DOHH2 (cell line): ENCODE measurements around the gene MCAT.

Experiments used
- H3F3A ChIP-seq: fragments of 200-600 bp; sonication (generic), shearing (Covaris generic); 2 replicates; pipeline ENCODE4 v1.6.0; 2016; ENCODE audit warnings: antibody characterized with exemption, mild to moderate bottlenecking; ENCODE audit not compliant: control insufficient read depth, insufficient read depth
- H3K27ac ChIP-seq: fragments of 200-600 bp; sonication (generic); 2 replicates; pipeline ENCODE4 v1.5.1; 2014; ENCODE audit warnings: low read depth, mild to moderate bottlenecking, low read length, moderate library complexity
- H3K27me3 ChIP-seq: fragments of 200-600 bp; sonication (generic); 2 replicates; pipeline ENCODE4 v1.6.1; 2014; ENCODE audit warnings: mild to moderate bottlenecking, low read length, mixed read lengths; ENCODE audit not compliant: control insufficient read depth
- H3K36me3 ChIP-seq: fragments of 200-600 bp; sonication (generic); 2 replicates; pipeline ENCODE4 v1.6.1; 2014; ENCODE audit warnings: mild to moderate bottlenecking, low read length, moderate library complexity, mixed read lengths; ENCODE audit not compliant: control insufficient read depth
- H3K4me1 ChIP-seq: fragments of 200-600 bp; sonication (generic); 2 replicates; pipeline ENCODE4 v1.6.1; 2014; ENCODE audit warnings: mild to moderate bottlenecking, low read length, mixed read lengths; ENCODE audit not compliant: control insufficient read depth
- H3K4me2 ChIP-seq: fragments of 200-600 bp; sonication (generic); 2 replicates; pipeline ENCODE4 v1.6.0; 2014; ENCODE audit warnings: mild to moderate bottlenecking, low read length, moderate library complexity
- H3K4me3 ChIP-seq: fragments of 200-600 bp; sonication (generic); 2 replicates; pipeline ENCODE4 v1.5.1; 2014; ENCODE audit warnings: mild to moderate bottlenecking, low read length, mixed read lengths
- H3K79me2 ChIP-seq: fragments of 200-600 bp; sonication (generic); 2 replicates; pipeline ENCODE4 v1.6.1; 2014; ENCODE audit warnings: mild to moderate bottlenecking, low read length, mixed read lengths; ENCODE audit not compliant: control insufficient read depth
- H3K9me2 ChIP-seq: fragments of 200-600 bp; sonication (generic); replicated peaks from 2 replicates; pipeline ENCODE4 v1.6.1; 2014; ENCODE audit warnings: mild to moderate bottlenecking, low read length, mixed read lengths; ENCODE audit not compliant: control insufficient read depth
- H3K9me3 ChIP-seq: fragments of 200-600 bp; sonication (generic); 2 replicates; pipeline ENCODE4 v1.6.1; 2014; ENCODE audit warnings: antibody characterized with exemption, low read length, mixed read lengths; ENCODE audit not compliant: control insufficient read depth, insufficient read depth
- H4K20me1 ChIP-seq: fragments of 200-600 bp; sonication (generic); 2 replicates; pipeline ENCODE4 v1.6.0; 2014; ENCODE audit warnings: low read depth, mild to moderate bottlenecking, antibody characterized with exemption, low read length, moderate library complexity; ENCODE audit not compliant: control insufficient read depth, insufficient read depth
- CTCF ChIP-seq: fragments of 200-600 bp; sonication (generic); IDR thresholded peaks from one replicate; pipeline ENCODE4 v1.5.1; 2014; ENCODE audit warnings: antibody characterized with exemption, mild to moderate bottlenecking, low read depth, low read length; ENCODE audit not compliant: poor library complexity, severe bottlenecking
- EZH2phosphoT487 ChIP-seq: fragments of 200-600 bp; sonication (generic); IDR thresholded peaks from 2 replicates; pipeline ENCODE4 v1.6.1; 2017; ENCODE audit warnings: borderline replicate concordance, mild to moderate bottlenecking, antibody characterized with exemption, low read length, moderate library complexity, mixed read lengths

MCAT gene

DNA sequence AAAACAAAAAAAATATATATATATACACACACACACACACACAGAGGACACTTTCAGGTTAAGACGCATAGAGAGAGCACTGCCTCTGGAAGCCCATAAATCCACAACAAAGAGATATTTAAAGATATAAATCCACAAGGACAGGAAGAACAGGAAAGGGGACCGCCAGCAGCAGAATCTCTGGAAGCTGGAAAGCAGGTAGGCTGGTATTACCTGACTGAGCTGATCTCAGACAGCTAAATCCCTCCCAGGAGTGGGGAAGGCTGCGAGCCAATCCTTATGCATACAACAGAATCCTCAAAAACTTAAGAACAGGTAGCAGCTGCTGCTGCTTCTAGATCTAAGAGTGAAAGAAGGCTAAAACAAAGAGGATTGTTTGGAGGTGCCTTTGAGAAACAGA lies 1.8 kb upstream of the MCAT start:
- Histone ChIP-seq H3K36me3 (peaks cover 19% of the 10 kb centered on the region), H3K9me2 (no peaks in the 10 kb centered on the region), H3K27me3 (no peaks in the 10 kb centered on the region), H3F3A (peaks cover 9% of the 10 kb centered on the region), H4K20me1 (peaks cover 6% of the 10 kb centered on the region; the same call in 1 of the 2 replicates), H3K27ac (no peak overlapping the region), H3K79me2 (peaks cover 32% of the 10 kb centered on the region), H3K4me2 (no peak overlapping the region), H3K9me3 (no peaks in the 10 kb centered on the region), H3K4me1 (peaks cover 43% of the 10 kb centered on the region), H3K4me3 (no peak overlapping the region)
- no peak for TF ChIP-seq EZH2phosphoT487
- TF ChIP-seq CTCF: no peak

DNA sequence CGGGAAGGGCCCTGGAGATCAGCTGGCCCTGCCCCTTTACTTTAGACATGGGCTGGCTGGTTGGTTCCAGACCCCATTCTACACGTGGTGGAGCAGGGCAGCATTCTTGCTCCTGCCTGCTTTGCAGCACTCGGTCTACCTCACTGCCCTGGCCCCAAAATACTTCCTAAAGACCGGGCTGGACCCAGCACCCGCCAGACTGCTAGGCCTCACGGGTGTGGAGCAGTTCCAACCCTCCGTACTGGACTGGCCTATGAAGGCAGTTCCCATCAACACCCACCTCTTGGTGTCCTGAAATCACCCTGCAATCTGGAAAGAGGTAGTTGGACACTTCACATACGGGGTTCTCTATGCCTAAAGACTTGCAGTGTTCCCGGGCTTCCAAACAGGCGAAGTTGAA lies 6.4 kb downstream of the MCAT start:
- TF ChIP-seq EZH2phosphoT487 (no peak), CTCF (no peak)
- H3K27me3 ChIP-seq: no peaks in the 10 kb centered on the region
- no peaks in the 10 kb centered on the region for H3K9me2 ChIP-seq
- peaks cover 9% of the 10 kb centered on the region for H3K4me1 ChIP-seq
- peaks cover 19% of the 10 kb centered on the region for H3K79me2 ChIP-seq
- peaks cover 84% of the 10 kb centered on the region for H3K36me3 ChIP-seq
- H3K27ac ChIP-seq: no peak overlapping the region
- H3K9me3 ChIP-seq: no peaks in the 10 kb centered on the region
- no peaks in the 10 kb centered on the region for H3F3A ChIP-seq
- no peak overlapping the region for H3K4me3 ChIP-seq
- H4K20me1 ChIP-seq: peaks cover 3% of the 10 kb centered on the region; the same call in 1 of the 2 replicates
- H3K4me2 ChIP-seq: no peak overlapping the region

- Histone ChIP-seq H3K27me3 (no peaks in the 10 kb centered on the region), H3K27ac (no peak overlapping the region), H3K4me1 (peaks cover 6% of the 10 kb centered on the region; the same call in 1 of the 2 replicates), H3F3A (no peaks in the 10 kb centered on the region), H3K4me3 (no peak overlapping the region), H3K4me2 (no peak overlapping the region), H4K20me1 (no peaks in the 10 kb centered on the region), H3K79me2 (peaks cover 13% of the 10 kb centered on the region), H3K9me2 (no peaks in the 10 kb centered on the region), H3K9me3 (no peaks in the 10 kb centered on the region), H3K36me3 (peaks cover 81% of the 10 kb centered on the region)
- no peak for TF ChIP-seq EZH2phosphoT487
- peak; percentile 92 for TF ChIP-seq CTCF
These were observed 6.9 kb downstream of the MCAT start for GRCh38 chr22:43136255-43136654.

DNA sequence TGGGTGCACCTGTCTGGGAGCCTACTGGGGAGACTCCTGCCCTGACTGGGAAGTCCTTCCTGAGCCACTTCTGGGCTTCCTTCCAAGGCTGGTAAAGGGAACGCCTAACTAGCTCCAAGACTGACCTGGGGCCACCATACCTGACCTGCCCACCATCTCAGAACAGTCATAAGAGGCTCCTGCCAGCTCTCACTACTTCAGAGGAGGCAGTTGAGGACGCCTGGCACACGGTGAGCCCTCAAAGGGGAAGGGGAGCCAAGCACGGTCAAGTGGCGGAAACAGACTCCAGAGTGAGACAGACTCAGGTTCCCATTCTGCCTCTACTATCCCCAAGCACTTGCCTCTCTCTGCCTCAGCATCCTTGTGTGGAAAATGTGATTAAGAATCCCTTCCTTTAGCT lies 7.6 kb downstream of the MCAT start:
- Histone ChIP-seq H3K27me3 (no peaks in the 10 kb centered on the region), H3K36me3 (peaks cover 74% of the 10 kb centered on the region), H3K9me2 (no peaks in the 10 kb centered on the region), H3K4me2 (no peak overlapping the region), H3K27ac (no peak overlapping the region), H3K4me3 (no peak overlapping the region), H3K4me1 (peaks cover 6% of the 10 kb centered on the region; the same call in 1 of the 2 replicates), H3K79me2 (peaks cover 6% of the 10 kb centered on the region), H3F3A (no peaks in the 10 kb centered on the region), H3K9me3 (no peaks in the 10 kb centered on the region), H4K20me1 (no peaks in the 10 kb centered on the region)
- TF ChIP-seq CTCF (no peak), EZH2phosphoT487 (no peak)
